GM10847 (cell line): ENCODE measurements around the gene CAMTA1.

Experiments
- POLR2A ChIP-seq: IDR thresholded peaks from 2 replicates; pipeline ENCODE4 v1.6.1; 2011; ENCODE audit not compliant: insufficient read length; ENCODE audit errors: extremely low read depth

Gene CAMTA1

DNA sequence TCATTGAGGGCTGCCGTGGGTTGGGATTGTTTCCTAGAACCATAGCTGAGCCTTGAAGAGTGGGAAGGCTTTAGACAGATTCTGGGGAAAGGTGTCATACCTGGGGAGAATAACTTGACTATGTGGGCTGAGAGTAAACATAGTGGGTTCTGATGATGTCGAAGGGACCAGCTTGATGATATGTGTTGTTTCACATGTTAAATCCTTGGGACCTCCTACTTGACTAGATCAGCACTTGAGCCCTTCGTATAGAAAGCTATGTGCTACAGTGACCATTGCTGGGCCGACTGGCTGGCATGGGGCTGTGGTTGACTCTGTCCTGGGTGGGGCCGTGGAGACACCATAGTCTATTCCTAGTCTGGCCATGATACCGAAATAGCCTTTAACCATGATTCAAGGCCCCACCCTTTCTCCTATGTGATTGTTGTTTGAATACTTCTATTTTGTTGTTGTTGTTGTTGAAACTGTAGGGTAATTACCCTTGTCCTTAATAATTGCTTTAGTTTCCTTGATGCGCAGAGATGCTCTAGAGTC, 423.5 kb downstream of the CAMTA1 start:
- TF ChIP-seq POLR2A, result no peak

DNA sequence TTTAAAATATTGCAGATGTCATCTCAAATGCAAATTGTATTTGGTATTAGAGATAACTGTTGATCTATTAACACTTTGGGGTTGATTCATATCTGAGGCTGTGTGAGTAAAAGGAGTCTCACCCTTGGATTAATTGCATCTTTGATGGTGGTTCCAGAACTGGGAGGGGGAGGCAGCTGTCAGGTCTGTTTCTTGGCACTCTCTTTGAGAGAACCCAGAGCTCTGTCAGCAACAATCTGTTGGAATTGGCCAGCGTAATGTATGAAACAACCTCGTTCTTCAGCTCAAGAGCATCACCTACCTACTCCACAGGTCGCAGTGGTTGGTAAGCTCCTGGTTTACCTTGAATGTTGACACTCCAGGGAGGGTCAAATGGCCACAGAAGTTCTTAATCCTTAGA, 424.1 kb downstream of the CAMTA1 start:
- no peak for TF ChIP-seq POLR2A

DNA sequence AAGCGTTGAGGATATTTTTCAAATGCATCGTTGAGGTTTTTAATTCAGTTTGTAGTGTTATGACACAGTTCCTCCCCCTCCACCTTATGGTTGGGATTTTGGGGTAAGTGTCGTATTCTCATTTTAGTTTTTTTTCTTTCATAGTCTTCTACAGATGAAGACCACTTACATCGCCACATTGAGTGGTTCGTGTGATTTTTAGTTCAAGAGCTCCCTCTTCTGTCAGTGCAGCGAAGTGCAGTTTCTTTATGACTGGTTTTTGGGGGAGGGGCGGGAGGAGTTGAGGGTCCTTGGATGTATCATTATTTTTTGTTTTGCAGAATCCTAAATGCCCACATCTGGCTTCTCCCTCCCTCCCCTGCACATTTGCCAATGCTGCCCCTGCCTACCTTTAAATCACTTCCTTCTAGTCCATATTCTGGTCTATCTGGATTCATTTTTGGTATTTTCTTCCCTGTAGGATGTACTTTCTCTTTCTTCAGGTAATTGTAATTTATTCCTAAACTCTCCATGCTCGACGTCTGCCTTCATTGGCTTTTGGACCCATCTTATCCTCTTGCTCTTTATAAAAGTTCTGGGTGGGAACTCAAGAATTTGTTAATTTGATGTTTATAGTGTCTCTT, 433.1 kb downstream of the CAMTA1 start:
- no peak for TF ChIP-seq POLR2A

DNA sequence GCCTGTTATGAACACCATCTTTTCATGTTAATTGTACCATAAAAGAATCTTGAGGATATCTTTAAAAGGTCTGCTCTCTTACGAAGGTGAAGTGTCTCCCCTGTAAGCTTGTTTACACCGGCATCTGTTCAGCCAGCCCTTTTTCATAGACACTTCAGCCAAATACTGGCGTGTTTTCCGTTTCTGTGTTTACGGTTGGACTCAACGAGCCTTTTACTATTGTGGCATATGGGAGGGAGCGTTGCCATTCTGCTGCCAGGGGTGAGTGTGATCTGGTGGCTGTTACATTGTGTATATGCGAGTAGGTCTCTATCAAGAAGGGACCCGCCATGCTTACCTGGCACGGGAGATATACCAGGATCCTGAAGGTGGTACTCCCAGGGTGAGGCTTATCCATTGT, 433.8 kb downstream of the CAMTA1 start:
- no peak for TF ChIP-seq POLR2A

DNA sequence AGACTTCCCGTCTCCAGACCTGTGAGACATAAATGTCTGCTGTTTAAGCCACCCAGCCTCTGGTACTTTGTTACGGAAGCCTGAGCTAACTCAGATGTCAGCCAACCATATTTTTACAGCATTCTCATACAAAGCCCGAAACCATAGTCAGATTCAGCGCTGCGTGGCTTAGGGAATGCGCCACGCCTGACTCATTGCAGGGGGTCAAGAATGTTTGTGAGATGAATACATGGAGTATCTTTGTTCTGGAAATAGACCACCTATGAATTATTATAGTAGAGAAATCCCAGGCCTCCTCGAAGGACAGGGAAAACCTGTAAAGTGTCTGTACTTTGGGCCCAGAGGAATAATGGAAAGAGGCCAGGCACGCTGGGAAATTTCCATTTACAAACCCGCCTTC, 434.8 kb downstream of the CAMTA1 start:
- no peak for TF ChIP-seq POLR2A

DNA sequence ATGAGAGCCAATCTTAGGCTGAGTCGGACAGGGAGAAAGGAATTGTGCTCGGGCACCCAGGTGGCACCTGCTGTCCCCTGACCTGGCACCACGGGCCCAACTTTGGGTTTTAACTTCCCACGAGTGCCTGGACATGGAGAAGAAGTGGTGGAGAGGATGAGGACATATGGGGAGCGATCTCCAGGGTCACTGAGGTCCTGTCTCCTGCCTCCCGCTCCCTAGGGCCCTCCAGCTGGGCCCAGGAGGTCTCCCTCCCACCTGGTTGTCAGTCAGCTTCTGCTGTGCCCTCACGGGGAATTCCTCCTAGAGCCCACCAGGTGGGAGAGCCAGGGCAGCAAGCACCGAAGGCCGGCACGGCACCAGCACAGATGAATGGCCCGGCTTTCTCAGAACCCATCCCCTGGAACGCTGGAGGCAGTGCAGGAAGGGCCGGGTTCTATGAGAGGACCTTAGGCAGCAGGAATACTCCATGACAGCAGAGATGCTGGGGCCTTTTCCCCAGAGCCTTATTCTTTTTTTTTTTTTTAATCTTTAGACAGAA, 435.5 kb downstream of the CAMTA1 start:
- no peak for TF ChIP-seq POLR2A

DNA sequence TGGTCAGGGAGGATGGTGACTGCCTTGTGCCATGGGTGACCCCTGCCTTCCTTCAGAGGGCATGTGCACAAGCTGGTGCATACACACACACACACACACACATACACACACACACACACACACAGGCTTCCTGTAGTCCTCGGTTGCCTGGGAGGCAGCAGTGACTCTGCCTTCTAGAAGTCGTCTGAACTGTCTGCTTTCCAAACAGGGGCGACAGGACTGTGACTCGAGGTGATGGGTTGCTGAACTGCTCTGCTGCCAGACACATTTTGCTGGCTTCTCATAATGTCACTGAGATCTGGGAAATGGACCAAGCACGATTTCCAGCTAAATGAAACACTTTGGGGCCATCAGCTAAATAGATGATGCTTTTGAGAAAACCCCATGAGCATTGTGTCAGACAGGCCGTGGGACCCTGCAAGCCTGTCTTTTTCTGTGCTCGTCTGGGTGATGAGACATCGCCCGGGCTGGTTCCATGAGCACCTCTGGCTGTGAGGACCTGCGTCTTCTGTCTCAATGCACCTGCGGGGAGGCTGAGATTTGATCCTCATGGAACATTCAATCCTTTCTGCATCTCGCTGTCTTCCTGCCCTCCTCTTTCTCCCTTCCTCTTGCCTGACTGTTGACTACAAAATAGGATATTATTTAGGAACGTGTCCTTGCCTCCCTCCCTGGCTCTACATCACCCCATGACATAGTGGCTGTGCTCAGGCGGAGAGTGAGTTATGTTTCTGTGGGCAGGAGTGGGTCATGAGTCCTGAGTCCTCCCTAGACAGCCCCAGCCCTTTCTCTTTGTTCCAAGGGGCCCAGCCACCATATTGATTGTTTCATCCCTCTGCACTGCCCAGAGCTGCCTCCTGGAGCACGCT, 436.8 kb downstream of the CAMTA1 start:
- no peak for TF ChIP-seq POLR2A

DNA sequence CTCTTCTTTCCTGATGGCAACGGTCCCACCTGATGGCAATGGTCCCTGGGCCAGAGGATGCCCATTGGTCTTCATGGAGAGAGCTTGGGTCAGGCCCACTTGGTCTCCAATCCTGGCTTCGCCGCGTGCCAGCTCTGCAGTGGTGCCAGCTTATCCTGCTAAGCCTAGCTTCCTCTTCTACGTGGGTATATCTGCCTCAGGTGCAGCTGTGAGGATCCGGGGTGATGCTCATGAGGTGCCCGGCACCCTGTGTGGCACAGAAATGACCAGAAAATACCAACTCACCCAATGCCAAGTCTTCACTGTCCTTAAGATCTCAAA, 437.4 kb downstream of the CAMTA1 start:
- no peak for TF ChIP-seq POLR2A

DNA sequence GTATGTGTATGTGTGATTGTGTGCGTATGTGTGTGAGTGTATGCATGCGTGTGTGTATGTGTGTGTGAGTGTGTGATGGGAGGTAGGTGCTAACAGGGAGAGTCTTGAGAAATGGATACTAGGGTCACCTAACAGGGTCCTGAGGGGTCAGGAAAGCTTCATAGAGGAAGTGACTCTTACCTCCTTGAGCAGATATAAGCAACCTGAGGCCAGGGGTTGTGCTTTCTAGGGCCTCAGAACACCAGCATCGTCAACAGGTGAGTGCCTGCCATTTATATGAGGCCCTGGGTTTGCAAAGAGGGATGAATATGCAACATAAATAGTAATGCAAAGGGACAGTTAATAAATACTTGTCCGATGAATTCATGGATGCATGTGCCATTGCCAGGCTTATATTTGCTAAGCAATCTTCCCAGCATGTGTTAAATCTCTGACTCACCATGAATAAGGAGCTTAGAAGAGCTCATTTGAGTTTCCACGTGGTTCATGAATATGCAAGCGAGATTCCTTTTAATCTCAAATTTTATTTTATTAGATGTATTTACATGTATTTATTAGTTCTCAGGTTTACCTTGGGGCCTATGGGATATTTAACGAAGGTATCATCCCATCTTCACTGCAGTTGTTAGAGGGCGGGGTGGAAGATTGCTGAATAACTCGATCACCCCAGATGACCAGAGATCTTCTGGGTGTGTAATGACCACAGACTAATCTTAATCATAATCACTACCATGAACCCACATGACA, 438.3 kb downstream of the CAMTA1 start:
- no peak for TF ChIP-seq POLR2A

DNA sequence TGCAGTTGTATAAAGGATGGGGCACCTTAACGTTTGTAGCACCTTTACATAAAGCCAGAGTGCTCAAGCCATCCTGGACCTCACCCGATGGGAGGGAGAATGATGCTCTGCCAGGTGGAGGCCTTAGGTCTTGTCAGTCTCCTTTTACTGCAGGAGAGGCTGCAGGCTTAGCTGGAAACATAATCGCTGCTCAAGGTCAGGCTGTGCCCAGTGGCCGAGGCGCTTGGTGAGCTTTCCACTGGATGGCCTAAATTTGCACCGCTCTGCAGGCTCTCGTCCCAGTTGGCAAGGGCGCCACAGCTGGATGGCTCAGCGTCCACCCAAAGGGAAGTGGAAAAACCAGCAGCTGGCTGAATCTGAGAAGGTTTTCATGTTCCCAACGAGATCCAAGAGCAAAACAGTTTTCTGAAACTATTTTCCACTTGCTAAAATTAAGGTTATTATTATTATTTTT, 438.9 kb downstream of the CAMTA1 start:
- no peak for TF ChIP-seq POLR2A

DNA sequence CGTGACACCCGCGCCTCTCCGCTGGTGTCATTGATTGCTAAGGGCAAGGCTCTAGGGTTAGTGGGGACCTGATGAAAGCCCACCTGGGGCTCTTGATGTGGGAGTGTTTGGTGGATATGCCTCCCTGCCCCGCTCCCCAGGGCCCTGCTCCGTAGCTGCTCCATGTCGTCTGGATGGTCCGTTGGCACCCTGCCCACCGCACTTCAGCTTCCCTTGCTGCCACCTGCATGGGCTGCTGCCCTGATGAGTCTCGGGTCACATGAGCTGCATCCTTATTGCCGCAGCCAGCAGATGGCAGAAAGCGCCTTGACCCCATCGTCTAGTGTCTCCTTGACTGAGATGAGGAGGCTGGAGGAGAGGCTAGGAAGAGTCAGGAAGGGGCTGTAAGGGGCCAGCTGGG, 439.4 kb downstream of the CAMTA1 start:
- no peak for TF ChIP-seq POLR2A

DNA sequence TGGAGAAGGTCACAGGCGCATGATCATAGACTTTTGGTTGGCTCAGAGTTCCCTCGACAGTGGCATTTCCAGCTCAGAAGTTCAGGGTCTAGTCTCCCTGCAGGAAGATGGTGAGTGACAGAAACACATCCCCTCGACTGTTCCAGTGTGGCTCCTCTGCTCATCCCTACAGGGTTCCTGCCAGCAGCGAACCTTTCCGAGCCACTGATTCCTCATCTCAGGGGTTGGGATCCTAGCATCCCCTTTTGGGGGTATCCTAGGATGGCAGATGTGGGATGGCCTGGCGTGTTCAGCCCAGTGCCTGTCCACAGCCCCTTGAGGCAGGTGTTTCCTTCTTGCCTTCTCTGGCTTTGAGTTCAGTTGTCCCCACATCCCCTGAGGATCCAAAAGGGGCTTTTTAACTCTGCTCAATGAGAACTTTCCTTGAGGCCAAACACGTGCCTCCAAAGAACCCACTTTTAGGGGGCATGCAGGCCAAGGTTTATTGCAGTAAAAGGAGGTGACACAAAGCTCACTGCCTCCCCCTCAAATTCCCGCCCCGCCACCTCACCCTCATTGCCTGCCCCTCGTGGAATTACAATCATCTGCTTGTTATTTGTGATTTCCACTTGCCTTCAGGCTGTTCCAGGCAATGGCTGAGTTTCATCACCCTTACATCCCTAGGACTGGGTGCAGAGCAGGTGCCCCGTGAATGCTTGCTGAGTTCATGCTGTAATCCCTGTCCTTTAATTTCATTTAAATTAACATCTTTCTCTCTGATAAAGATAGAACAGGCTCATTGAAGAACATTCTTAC, 440.7 kb downstream of the CAMTA1 start:
- no peak for TF ChIP-seq POLR2A

DNA sequence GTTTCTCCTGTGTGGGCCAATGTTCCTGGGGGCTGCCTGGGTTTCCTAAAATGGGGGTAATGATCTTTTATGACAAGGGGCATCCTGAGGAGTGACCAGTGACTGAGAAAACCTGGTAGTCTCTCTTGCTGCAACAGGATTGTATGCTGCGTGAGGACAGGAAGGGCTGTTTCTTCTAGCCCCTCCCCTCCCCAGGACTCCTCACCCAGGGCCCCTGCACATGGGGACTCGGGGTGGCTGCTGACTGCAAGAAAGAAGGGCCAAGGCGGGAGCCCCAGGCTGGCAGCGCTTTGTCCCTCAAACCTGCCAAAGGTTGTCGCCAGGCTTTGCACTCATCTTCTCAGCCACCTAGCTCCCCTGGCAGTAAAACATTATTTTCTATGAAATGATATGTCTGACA, 442.4 kb downstream of the CAMTA1 start:
- no peak for TF ChIP-seq POLR2A

DNA sequence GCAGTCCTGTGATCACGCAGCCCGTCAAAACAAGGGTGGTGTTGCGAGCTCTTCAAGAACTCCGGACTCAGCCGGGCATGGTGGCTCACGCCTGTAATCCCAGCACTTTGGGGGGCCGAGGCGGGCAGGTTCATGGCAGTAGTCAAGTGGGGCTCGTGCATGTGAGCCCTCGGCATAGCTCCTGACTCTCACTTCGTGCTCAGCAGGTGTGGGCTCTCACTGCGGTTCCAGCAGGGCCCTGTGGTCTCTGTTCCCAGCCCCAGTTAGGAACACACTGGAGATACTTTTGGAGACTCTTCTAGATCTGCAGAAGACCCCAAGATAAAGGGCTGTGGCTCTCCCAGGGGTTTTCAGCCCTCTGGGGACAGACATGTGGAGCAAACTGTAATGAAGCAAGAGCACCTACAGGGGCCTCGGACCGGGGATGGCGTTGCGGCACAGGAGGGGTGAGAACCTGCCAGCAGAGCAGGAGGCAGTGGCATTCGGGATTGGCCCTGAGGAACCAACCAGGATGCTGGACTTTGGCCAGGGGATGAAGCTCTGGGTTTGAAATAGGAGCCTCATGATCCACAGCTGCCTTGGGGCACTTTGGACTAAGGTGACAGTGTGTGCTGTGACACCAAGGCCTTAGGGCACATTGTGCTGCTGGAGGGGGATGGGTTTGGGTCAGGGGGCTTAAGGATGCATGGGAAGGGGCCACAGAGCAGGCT, 443.2 kb downstream of the CAMTA1 start:
- no peak for TF ChIP-seq POLR2A
